ENCODE measurements around the gene COX6B1. TPM values are rescaled to one million over a fixed set of nuclear protein-coding genes. Genes with fewer than 3 reads are reported as not detected.

The COX6B1 gene
- total and polyA plus RNA-seq, 2 of the 8 experiments (the other 6 are each of a cell fraction or from before 2014, with no cell fraction given), result 437 to 1,052 TPM

DNA sequence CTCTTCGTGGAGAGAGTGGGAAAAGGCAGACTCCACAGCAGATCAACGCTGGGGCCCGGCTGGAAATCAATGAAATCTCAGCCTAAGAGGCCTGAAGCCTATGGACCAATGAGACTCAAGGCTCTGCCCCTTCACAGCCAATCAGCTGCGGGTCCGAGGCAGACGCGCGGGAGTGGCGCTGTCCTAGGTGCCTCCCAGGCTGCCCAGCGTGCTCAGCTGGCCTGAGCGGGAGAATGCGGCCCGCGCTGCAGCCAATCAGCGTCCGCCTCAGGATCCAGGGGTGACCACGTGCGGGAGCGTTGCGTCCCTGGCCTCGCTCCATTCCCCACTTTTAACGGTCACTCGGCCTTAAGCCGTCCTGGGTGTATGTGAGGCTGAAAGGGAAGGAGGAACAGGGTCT, 56.1 kb downstream of the COX6B1 start, which contains the start of gene ZBTB32 (continued):
- TF ChIP-seq, protein P1, sequence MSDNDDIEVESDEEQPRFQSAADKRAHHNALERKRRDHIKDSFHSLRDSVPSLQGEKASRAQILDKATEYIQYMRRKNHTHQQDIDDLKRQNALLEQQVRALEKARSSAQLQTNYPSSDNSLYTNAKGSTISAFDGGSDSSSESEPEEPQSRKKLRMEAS (IDR thresholded peaks at IDR 0.05), result peak; percentile 100
- TF ChIP-seq SP1 (IDR thresholded peaks at IDR 0.05; ENCODE audit: low read depth, low read length) (0 out of 2 replicates have a peak, but pooled peaks have one; percentile 33), SAP30 (IDR thresholded peaks at IDR 0.05; ENCODE audit: insufficient read depth, insufficient replicate concordance, low read length) (no peak), CEBPB (IDR thresholded peaks at IDR 0.05; ENCODE audit: low read depth, low read length) (no peak), POLR2A (IDR thresholded peaks at IDR 0.05; ENCODE audit: control extremely low read depth in 1 of 2, low read depth in 2 of 2, low read length in 2 of 2) (no peak), POU5F1 (IDR thresholded peaks at IDR 0.05; ENCODE audit: low read depth, low read length) (no peak), TCF12 (IDR thresholded peaks at IDR 0.05; ENCODE audit: low read depth, low read length) (no peak), PHF8 (conservative IDR thresholded peaks at IDR 0.05; ENCODE audit: low read depth, low read length) (no peak), TAF1 (IDR thresholded peaks at IDR 0.05; ENCODE audit: low read depth, low read length) (no peak), EZH2 (IDR thresholded peaks at IDR 0.05; ENCODE audit: low read depth, low read length, severe bottlenecking) (no peak), FOSL1 (IDR thresholded peaks at IDR 0.05; ENCODE audit: insufficient read depth, low read depth, low read length) (no peak), CTBP2 (IDR thresholded peaks at IDR 0.05; ENCODE audit: borderline replicate concordance, insufficient read depth, insufficient read length, low read length) (no peak), TAF7 (optimal IDR thresholded peaks at IDR 0.05; ENCODE audit: borderline replicate concordance, low read depth, low read length) (no peak), RFX5 (IDR thresholded peaks at IDR 0.05; ENCODE audit: borderline replicate concordance, low read depth, low read length) (no peak), KDM5A (IDR thresholded peaks at IDR 0.05; ENCODE audit: low read length) (no peak), POLR2AphosphoS5 (IDR thresholded peaks at IDR 0.05; ENCODE audit: low read depth, low read length) (peak; percentile 15; the same call in 1 of the 2 replicates), EGR1 (IDR thresholded peaks at IDR 0.05; ENCODE audit: borderline replicate concordance, low read depth, low read length) (no peak), JUN (IDR thresholded peaks at IDR 0.05; ENCODE audit: low read depth, low read length) (no peak), RXRA (IDR thresholded peaks at IDR 0.05; ENCODE audit: insufficient read depth, low read depth, low read length) (no peak)
